Activated T-cell treated with anti-CD3 and anti-CD28 coated beads for 1 hour (primary cell): ENCODE data around the gene SLC22A23.
"Not testable (repeated sequence)": the region's sequence is repeated elsewhere in the genome, so short reads cannot be mapped to it uniquely, and the experiment has no call there.

Experiments
- DNase-seq: peaks from one replicate; pipeline ENCODE4 v3.0.0-alpha.2; 2020; ENCODE audit warnings: low read depth

Gene SLC22A23

GRCh38 chr6:3263096-3263495, 193.8 kb downstream of the SLC22A23 start:
- DNase-seq, result no peak

- DNase-seq, result no peak
Measured at GRCh38 chr6:3261921-3262320, 194.9 kb downstream of the SLC22A23 start.

- no peak for DNase-seq
Measured at GRCh38 chr6:3261518-3261820, 195.4 kb downstream of the SLC22A23 start.

GRCh38 chr6:3260772-3261517, 195.9 kb downstream of the SLC22A23 start:
- DNase-seq, result no peak

GRCh38 chr6:3260296-3260695, 196.6 kb downstream of the SLC22A23 start:
- no peak for DNase-seq

GRCh38 chr6:3259491-3259958, 197.3 kb downstream of the SLC22A23 start:
- DNase-seq, result no peak

- peak; percentile 96 for DNase-seq
Measured at GRCh38 chr6:3258720-3259490, 197.9 kb downstream of the SLC22A23 start, which contains the start of gene PSMG4. Gene PSMG4 (plus strand): TSS chr6:3258947. CDS start chr6:3259023, 76 bp downstream.

- no peak for DNase-seq
Measured at GRCh38 chr6:3258201-3258600, 198.6 kb downstream of the SLC22A23 start.

GRCh38 chr6:3253597-3253961, 203.3 kb downstream of the SLC22A23 start:
- DNase-seq, result no peak

GRCh38 chr6:3252861-3253596, 203.8 kb downstream of the SLC22A23 start:
- DNase-seq, result no peak

GRCh38 chr6:3252369-3252768, 204.5 kb downstream of the SLC22A23 start:
- DNase-seq, result no peak

- peak; percentile 71 for DNase-seq
Measured at GRCh38 chr6:3251462-3252314, 205.2 kb downstream of the SLC22A23 start.

GRCh38 chr6:3250231-3250675, 206.6 kb downstream of the SLC22A23 start:
- no peak for DNase-seq

GRCh38 chr6:3249821-3250220, 207.0 kb downstream of the SLC22A23 start:
- DNase-seq, result no peak

GRCh38 chr6:3247255-3248146, 209.3 kb downstream of the SLC22A23 start:
- no peak for DNase-seq

GRCh38 chr6:3245216-3245615, 211.6 kb downstream of the SLC22A23 start:
- DNase-seq, result no peak

- not testable (repeated sequence) for DNase-seq
Measured at GRCh38 chr6:3244832-3245161, 212.1 kb downstream of the SLC22A23 start.

- DNase-seq, result no peak
Measured at GRCh38 chr6:3244003-3244831, 212.6 kb downstream of the SLC22A23 start.

GRCh38 chr6:3242768-3243167, 214.1 kb downstream of the SLC22A23 start:
- no peak for DNase-seq

- not testable (repeated sequence) for DNase-seq
Measured at GRCh38 chr6:3241745-3242144, 215.1 kb downstream of the SLC22A23 start.
